HPDE6-E6E7 (cell line): ENCODE results near the gene PPWD1.
A peak's percentile ranks its signal among the peaks of the same experiment; 100 is the strongest.
"Not testable (repeated sequence)": the region's sequence is repeated elsewhere in the genome, so short reads cannot be mapped to it uniquely, and the experiment has no call there.

Experiments
- DNase-seq: peaks from one replicate; pipeline ENCODE4 v3.0.0; 2011; ENCODE audit warnings: missing footprints; ENCODE audit errors: extremely low spot score

Gene PPWD1

DNA sequence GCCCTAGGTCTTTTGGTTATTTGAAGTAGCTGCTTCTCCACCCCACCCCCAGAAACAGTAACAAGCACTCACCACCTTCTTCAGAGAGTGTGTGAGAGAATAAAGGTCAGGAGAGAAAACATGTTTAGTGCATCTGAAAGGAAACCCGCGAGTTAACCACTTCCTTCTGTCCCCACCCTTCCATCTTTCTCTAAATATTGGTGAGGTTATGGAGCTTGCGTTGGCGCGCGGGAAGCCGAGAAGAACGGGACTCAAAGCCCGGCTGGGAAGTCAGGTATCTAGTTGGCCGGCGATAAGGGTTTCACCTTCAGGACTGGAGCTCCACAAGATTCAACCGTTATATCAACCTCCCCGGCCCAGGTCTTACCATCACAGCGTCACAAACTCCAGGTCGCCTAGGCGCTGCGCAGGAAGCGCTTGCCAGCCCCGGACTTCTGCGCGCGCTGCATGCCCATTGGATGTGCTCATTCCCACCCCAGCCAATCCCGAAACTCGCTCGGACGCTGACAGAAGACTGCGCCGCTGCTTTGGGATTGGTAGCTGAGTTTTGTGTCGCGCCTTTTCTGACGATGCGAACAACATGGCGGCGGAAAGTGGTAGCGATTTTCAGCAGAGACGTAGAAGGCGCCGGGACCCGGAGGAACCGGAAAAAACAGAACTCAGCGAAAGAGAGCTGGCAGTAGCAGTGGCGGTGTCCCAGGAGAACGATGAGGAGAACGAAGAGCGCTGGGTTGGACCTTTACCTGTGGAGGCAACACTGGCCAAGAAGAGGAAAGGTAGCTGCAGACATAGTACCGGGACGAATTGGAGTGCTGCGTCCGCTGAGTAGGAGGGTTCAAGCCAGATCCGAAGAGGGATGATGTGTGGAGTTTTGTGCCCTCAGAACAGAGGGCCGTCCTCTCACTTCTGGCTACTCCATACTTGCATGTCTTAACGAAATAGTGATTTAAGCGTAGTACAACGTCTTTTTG lies at the start of gene PPWD1, which contains the start of gene CENPK:
PPWD1 (plus strand) TSS at position 566 of the 971 bp plus-strand sequence; CDS start at position 581, 15 bp downstream.
CENPK (minus strand) TSS at position 438 of the 971 bp plus-strand sequence. CDS start 8,261 bp downstream, outside the sequence.
- DNase-seq: peak; percentile 91

DNA sequence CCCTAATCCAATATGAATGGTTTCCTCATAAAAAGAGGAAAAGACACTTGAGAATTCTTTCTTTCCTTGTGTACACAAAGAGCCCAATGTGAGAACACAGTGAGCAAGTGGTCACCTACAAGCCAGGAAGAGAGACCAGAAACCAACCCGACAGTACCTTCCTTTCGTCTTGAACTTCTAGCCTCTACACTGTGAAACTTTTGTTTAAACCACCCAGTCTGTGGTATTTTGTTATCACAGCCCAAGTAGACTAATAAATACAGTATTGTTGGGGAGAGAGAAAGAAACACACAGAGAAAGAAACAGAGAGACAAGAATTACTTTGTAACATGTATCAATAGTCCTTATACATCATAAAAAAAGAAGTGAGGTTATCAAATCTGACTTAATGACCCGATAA lies 37.4 kb upstream of the PPWD1 start:
- no peak for DNase-seq

- DNase-seq: no peak
Measured at GRCh38 chr5:65530904-65531303, 32.2 kb upstream of the PPWD1 start.

DNA sequence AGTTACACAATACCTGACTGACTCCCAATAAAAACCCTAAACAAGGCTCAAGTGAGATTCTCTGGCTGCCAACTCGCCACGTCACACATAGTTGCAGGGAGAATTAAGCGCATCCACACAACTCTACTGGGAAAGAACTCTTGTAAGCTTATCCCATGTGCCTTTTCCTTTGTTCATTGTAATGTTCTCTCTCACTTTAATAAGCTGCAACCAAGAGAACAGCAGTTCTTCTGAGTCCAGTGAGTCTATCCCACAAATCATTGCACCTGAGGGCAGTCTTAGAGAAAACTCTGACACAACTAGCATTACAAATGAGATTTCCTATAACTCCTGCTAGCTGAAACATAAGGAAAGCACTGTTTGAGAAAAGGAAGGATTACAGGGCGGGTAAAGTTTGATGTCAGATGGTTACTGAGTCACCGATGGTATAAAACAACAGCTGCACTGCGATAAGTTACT lies 27.5 kb upstream of the PPWD1 start:
- no peak for DNase-seq

DNA sequence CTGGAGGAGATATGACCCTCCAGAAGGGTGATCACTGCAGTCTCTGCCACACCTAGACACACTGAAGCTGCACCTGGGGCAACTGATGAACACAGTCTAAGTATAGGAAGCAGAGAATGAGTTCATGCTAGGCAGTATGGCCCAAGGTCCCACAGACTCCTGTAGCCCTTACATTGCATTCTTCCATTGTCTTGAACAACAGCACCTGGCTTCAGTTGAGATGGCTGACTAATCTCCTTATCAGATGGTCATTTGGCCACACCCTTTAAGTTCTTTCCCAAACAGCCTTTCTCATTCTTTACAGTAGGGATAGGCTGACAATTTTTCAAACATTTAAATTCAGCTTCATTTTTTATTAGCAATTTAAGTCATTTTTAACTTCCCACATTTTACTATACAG lies 23.3 kb upstream of the PPWD1 start:
- DNase-seq: peak; percentile 4

DNA sequence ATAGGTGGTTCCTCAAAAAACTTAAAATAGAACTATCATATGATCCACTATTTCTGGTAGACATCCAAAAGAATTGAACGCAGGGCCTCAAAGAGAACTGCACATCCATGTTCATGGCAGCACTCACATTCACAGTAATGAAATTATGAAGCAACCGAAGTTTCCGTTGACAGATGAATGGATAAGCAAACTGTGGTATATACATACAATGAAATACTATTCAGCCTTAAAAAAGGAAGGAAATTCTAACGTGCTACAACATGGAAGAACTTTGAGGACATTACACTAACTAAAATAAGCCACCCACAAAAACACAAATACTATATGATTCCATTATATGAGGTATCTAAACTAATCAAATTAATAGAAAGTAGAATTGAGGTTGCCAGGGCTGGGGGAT lies 18.6 kb upstream of the PPWD1 start:
- DNase-seq: no peak

- DNase-seq: no peak
Measured at GRCh38 chr5:65546141-65546540, 17.0 kb upstream of the PPWD1 start.

GRCh38 chr5:65548281-65548680 lies 14.8 kb upstream of the PPWD1 start:
- DNase-seq: no peak

DNA sequence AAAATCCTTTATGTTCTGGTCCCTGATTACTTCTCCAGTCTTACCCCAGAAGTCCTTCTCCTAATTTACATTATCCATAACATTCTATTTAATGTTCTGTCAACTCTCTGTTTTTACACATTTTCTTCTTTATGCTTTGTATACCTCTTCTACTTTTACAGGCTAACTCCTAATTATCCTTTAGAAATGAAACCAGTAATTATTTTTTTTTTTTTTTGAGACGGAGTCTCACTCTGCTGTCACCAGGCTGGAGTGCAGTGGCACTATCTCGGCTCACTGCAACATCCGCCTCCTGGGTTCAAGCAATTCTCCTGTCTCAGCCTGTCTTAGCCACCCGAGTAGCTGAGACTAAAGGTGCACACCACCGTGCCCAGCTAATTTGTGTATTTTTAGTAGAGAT lies 9.2 kb upstream of the PPWD1 start:
- no peak for DNase-seq

DNA sequence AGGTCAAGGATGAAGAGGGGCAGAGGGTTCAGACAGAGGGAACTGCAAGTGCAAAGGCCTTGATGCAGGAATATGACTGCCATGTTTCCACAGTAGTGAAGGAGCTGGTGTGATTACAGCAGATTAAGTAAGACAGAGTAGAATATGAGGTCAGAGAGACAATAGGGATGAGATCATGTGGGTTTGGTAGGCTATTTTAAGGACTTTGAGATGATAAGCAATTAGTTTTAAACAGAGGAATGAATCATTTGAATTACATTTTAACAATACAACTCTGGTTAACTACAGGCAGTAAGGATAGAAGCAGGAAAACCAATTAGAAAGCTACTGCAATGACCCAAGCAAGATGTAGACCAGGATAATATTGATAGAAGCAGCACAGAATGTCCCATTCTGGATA lies 7.8 kb upstream of the PPWD1 start:
- no peak for DNase-seq

- DNase-seq: no peak
Measured at GRCh38 chr5:65556181-65556580, 6.9 kb upstream of the PPWD1 start.

DNA sequence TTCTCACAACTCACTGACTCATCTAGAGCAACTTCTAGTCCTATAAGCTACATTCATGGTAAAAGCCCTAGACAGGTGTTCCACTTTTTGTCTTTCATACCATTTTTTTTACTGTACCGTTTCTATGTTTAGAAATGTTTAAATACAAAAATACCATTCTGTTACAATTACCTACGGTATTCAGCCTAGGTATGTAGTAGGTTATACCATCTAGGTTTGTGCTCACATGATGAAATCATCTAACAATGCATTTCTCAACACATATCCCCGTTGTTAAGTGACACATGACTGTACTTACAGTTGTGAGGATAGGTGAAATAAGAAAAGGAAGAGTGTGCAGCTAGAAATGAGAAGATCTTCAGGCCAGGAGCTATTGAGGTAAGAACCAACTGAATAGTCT lies 6.4 kb upstream of the PPWD1 start:
- DNase-seq: no peak

DNA sequence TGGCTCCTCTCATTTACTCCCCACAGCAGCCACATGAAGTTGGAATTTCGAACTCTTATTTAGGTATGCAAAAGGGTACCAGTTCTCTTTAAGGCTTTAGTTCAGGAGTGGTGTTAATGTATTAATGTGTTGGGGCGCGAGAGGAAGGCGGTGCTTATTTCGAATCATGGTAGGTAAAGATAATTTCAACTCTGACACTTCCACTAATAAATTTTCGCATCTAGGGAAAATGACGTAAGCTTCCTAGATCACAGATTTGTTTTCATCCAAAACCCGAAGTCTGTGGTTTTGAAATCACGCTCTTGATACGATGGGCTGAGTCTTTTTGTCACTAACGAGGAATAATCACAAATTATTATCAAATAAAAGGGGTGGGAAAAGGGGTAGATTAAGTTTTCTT lies 681 bp downstream of the PPWD1 start:
- no peak for DNase-seq

DNA sequence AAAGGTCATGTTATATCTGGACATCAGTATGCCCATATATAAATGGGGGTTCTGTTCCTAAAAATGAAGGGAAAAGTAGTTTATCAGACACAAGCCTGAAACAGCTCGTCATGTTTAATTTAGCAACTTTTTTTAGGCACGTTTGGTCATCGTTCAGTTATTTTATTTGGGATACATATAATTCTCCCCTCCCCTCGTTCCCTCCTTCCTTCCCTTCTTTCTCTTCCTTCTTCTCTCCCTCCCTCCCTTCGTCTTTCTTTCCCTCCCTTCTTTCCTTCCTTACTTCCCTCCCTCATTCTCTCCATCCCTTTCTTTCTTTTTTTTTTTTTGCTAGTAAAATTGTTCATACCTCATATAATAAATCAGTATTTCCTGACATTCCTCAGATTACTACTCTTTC lies 3.4 kb downstream of the PPWD1 start:
- DNase-seq: no peak

DNA sequence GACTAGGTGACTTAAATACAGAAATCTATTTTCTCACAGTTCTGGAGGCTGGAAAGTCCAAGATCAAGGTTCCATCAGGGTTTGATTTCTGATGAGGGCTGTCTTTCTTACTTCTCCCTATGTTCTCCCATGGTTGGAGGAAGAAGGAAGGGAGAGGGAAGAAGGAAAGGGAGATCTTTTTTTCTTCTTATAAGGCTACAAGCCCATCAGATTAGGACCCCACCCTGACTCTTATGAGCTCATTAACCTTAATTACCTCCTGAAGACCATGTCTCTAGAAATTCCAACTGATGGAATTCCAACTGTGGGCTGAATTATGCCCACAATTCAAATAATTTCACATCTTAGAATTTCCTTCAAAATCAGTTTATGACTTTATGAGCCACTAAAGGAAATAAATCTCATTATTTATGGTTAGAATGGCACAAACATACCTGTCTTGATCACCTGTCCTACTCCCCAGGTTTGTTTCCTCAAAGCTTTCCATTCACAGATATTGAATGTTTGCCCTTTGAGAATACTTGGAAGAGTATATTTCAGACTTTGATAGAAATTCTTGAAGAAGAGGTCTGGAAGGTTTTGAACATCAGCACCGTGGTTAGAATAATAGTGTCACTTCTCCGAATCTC lies 7.6 kb downstream of the PPWD1 start:
- DNase-seq: no peak

GRCh38 chr5:65577141-65577540 lies 14.0 kb downstream of the PPWD1 start:
- DNase-seq: no peak

DNA sequence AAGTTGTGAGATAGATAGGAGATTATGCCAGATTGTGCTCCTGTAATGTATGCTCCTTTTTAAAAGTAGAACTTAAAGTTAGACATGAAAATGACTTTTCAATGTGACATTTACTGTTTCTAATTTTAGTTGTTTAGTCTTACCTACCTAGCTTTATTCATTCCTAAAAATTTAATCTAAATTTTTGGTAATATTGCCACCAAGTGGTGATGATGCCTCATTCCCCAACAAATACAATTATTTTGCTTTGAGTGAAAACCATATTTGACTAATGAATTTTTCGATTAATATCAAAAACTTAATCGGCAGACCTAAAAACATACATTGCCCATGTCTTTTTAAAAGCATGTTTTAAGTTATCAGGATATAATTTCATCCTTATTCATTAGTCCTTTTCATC lies 25.6 kb downstream of the PPWD1 start:
- DNase-seq: no peak

DNA sequence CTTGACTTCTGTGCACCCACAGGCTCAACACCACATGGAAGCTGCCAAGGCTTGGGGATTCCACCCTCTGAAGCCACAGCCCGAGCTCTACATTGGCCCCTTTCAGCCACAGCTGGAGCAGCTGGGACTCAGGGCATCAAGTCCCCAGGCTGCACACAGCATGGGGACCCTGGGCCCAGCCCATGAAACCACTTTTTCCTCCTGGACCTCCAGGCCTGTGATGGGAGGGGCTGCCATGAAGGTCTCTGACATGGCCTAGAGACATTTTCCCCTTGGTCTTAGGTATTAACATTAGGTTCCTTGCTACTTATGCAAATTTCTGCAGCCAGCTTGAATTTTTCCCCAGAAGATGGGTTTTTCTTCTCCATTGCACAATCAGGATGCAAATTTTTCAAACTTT lies 38.7 kb downstream of the PPWD1 start:
- DNase-seq: not testable (repeated sequence)

DNA sequence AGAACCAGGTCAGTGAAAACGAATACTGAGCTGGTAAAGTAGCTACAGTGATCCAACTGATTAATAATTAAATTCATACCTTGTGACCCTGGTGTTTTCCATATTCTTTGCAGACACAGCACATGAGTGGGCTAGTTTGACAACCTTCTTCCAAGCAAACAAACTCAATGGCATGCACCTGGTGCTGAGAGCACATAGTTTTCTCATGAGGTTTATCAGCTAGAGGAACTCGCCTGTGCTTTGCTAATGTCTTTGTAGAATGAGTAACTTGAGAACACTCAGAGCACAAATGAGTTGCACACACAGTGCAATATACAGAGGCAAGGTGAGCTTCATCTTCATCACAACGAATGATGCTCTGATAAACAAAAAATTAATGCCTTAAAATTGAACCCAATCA lies 48.4 kb downstream of the PPWD1 start:
- DNase-seq: peak; percentile 23

DNA sequence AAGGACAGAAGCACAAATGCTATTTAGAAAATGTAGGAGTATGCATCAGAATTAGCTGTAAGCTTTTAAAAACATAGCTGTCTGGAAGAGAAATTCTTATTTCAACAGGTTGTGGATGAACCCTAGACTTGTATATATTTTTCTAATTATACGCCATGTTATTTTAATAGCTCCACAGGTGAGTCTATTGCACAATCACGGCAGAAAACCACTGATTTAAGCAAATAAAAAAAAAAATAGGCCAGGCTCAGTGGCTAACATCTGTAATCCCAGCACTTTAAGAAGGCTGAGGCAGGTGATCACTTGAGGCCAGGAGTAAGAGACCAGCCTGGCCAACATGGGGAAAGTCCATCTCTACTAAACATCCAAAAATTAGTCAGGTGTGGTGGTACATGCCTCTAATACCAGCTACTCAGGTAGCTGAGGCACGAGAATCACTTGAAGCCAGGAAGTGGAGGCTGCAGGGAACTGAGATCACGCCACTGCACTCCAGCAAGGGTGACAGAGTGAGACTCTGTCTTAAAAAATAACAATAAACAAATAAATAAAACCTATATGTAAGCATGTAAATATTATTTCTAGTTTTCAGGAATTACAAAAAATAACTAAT lies 49.3 kb downstream of the PPWD1 start:
- no peak for DNase-seq

- DNase-seq: no peak
Measured at GRCh38 chr5:65620021-65620420, 56.9 kb downstream of the PPWD1 start.

DNA sequence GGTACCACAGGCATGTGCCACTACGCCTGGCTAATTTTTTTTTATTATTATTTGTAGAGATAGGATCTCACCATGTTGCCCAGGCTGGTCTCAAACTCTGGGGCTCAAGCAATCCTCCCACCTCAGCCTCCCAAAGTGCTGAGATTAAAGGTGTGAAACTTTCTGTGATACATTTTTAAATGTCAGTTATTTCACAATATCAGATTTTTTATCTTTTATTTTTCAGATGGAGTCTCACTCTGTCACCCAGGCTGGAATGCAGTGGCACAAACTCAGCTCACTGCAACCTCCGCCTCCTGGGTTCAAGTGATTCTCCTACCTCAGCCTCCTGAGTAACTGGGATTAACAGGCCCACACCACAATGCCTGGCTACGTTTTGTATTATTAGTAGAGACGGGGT lies 58.9 kb downstream of the PPWD1 start:
- not testable (repeated sequence) for DNase-seq
